ENCODE results near the gene EML5. TPM values are rescaled to one million over a fixed set of nuclear protein-coding genes. Genes with fewer than 3 reads are reported as not detected.

Gene EML5
- polyA plus RNA-seq, 3 donors = not detected

- no peak for DNase-seq
- no peak for TF ChIP-seq CTCF (IDR thresholded peaks at IDR 0.05)
- no peaks in the 10 kb centered on the region for H4K20me1 ChIP-seq (ENCODE audit: insufficient read depth, low read length)
- no peak overlapping the region for H2AFZ ChIP-seq (ENCODE audit: insufficient read depth, low read depth, low read length, poor library complexity, severe bottlenecking)
- Mint-ChIP-seq H3K27ac (no peak overlapping the region), H3K9me3 (no peaks in the 10 kb centered on the region), H3K27me3 (ENCODE audit: low read depth in 3 of 3) (peaks cover 0 to 1% (median 0%) of the 10 kb centered on the region in 3 donors), H3K4me1 (peaks cover 12% of the 10 kb centered on the region), H3K4me3 (no peak overlapping the region), H3K36me3 (no peaks in the 10 kb centered on the region)
- H3K4me3 ChIP-seq (replicated peaks in 1 of 3; ENCODE audit: low read depth in 2 of 3, low read length in 3 of 3) = no peak overlapping the region
- no peaks in the 10 kb centered on the region for H3K27me3 ChIP-seq (ENCODE audit: control insufficient read depth in 2 of 2, insufficient read depth in 2 of 2, low read length in 2 of 2)
- no peaks in the 10 kb centered on the region for H3K36me3 ChIP-seq (replicated peaks in 1 of 2; ENCODE audit: control insufficient read depth in 1 of 2, insufficient read depth in 2 of 2, low read length in 2 of 2)
- no peaks in the 10 kb centered on the region for H3K9me3 ChIP-seq (replicated peaks in 1 of 2; ENCODE audit: control insufficient read depth in 1 of 2, insufficient read depth in 1 of 2, low read length in 2 of 2)
- H3K27ac ChIP-seq (ENCODE audit: low read depth in 1 of 2, low read length in 2 of 2) = no peak overlapping the region
- H3K9ac ChIP-seq (ENCODE audit: insufficient read depth, low read length, poor library complexity, severe bottlenecking) = no peak overlapping the region
- no peaks in the 10 kb centered on the region for H3K4me1 ChIP-seq (ENCODE audit: control insufficient read depth in 1 of 2, insufficient read depth in 2 of 2, low read length in 2 of 2)
- no peaks in the 10 kb centered on the region for H3K79me2 ChIP-seq (ENCODE audit: insufficient read depth, low read length)
- intact Hi-C loops (cut with micrococcal nuclease) = no loop called here
- no peak overlapping the region for H3K4me2 ChIP-seq (replicated peaks; ENCODE audit: extremely low read depth, low read length, poor library complexity, severe bottlenecking)
Measured at GRCh38 chr14:88835661-88836060, 42.9 kb upstream of the EML5 start.

- H3K27me3 Mint-ChIP-seq (ENCODE audit: low read depth in 3 of 3) = peaks cover 0 to 1% (median 0%) of the 10 kb centered on the region in 3 donors
- H3K4me2 ChIP-seq (replicated peaks; ENCODE audit: extremely low read depth, low read length, poor library complexity, severe bottlenecking) = no peak overlapping the region
Measured at GRCh38 chr14:88834883-88835431, 42.2 kb upstream of the EML5 start.

More at GRCh38 chr14:88834883-88835431, 42.2 kb upstream of the EML5 start:
- Histone ChIP-seq H2AFZ (ENCODE audit: insufficient read depth, low read depth, low read length, poor library complexity, severe bottlenecking) (no peak overlapping the region), H3K4me3 (replicated peaks in 1 of 3; ENCODE audit: low read depth in 2 of 3, low read length in 3 of 3) (no peak overlapping the region), H3K9ac (ENCODE audit: insufficient read depth, low read length, poor library complexity, severe bottlenecking) (no peak overlapping the region), H4K20me1 (ENCODE audit: insufficient read depth, low read length) (no peaks in the 10 kb centered on the region), H3K9me3 (replicated peaks in 1 of 2; ENCODE audit: control insufficient read depth in 1 of 2, insufficient read depth in 1 of 2, low read length in 2 of 2) (no peaks in the 10 kb centered on the region), H3K79me2 (ENCODE audit: insufficient read depth, low read length) (no peaks in the 10 kb centered on the region), H3K36me3 (replicated peaks in 1 of 2; ENCODE audit: control insufficient read depth in 1 of 2, insufficient read depth in 2 of 2, low read length in 2 of 2) (no peaks in the 10 kb centered on the region), H3K27me3 (ENCODE audit: control insufficient read depth in 2 of 2, insufficient read depth in 2 of 2, low read length in 2 of 2) (no peaks in the 10 kb centered on the region), H3K4me1 (ENCODE audit: control insufficient read depth in 1 of 2, insufficient read depth in 2 of 2, low read length in 2 of 2) (peaks cover 3 to 4% of the 10 kb centered on the region in 2 donors), H3K27ac (ENCODE audit: low read depth in 1 of 2, low read length in 2 of 2) (no peak overlapping the region)
- Mint-ChIP-seq H3K27ac (no peak overlapping the region), H3K4me3 (no peak overlapping the region), H3K36me3 (no peaks in the 10 kb centered on the region), H3K4me1 (peaks cover 17% of the 10 kb centered on the region), H3K9me3 (no peaks in the 10 kb centered on the region)
- no peak for DNase-seq
- intact Hi-C loops (cut with micrococcal nuclease) = no loop called here
- TF ChIP-seq CTCF (IDR thresholded peaks at IDR 0.05) = no peak
